HCT116 (cell line): Measurements from ENCODE around the gene INPP5D. TPM values are rescaled to one million over a fixed set of nuclear protein-coding genes. Genes with fewer than 3 reads are reported as not detected.

Source experiments
- ATAC-seq: fragments of 200-7000 bp; cut with Tn5 transposase; 2 replicates; pipeline ENCODE4 v1.9.1; 2020; ENCODE audit warnings: mild to moderate bottlenecking, moderate library complexity
- BruUV-seq: library from RNA; stranded (reverse); fragments of 400-500 nt; replicated peaks from 2 replicates; lab custom pipeline; 2021; lab: Mats Ljungman, UMichigan
- CTCF ChIA-PET: fragments of 300-600 bp; sonication (Branson Sonifier 250); formaldehyde crosslinking; loops from one replicate; lab custom pipeline; 2021; ENCODE audit warnings: antibody characterized with exemption; lab: Charles Lee
- POLR2A ChIA-PET: fragments of 300-600, 350-600 bp; sonication (Branson Sonifier 250); formaldehyde crosslinking; loops from one replicate; lab custom pipeline; 2021; ENCODE audit warnings: antibody characterized with exemption; lab: Charles Lee
- RAD21 ChIA-PET, 2 experiments: fragments of 300-600 bp; sonication (Branson Sonifier 250); formaldehyde crosslinking; loops; one replicate each; lab custom pipeline; 2023; ENCODE audit warnings: low total read pairs in 2 of 2; ENCODE audit not compliant: uncharacterized antibody in 2 of 2, unreplicated experiment in 2 of 2, low non-redundant PET in 1 of 2; lab: Charles Lee
- DNase-seq: peaks from one replicate; pipeline ENCODE4 v3.0.0-alpha.2; 2010; ENCODE audit warnings: low read depth, low spot score
- H2AFZ ChIP-seq: fragments of 200-600 bp; shearing (Covaris generic), sonication (generic); 2 replicates; pipeline ENCODE4 v1.6.1; 2017; ENCODE audit warnings: low read depth, mixed run types, mixed read lengths, antibody characterized with exemption, low read length; ENCODE audit not compliant: poor library complexity, severe bottlenecking
- H3K27ac ChIP-seq: 2 replicates; pipeline ENCODE4 v1.5.1; 2012; ENCODE audit warnings: low read depth, low read length
- H3K27me3 ChIP-seq: fragments of 200-600 bp; sonication (generic); 2 replicates; pipeline ENCODE4 v1.6.1; 2016; ENCODE audit warnings: mixed run types, low read length, mixed read lengths; ENCODE audit not compliant: insufficient read depth
- H3K36me3 ChIP-seq, 2 experiments: fragments of 200-500 bp in 1 of 2; fragments of 200-600 bp in 1 of 2; sonication (Bioruptor generic) in 1 of 2; sonication (generic) in 1 of 2; 2 replicates each; pipeline versions ENCODE4 v1.5.1 to v1.6.1; 2014 to 2016; ENCODE audit warnings: low read length in 2 of 2, inconsistent platforms in 1 of 2, mixed read lengths in 1 of 2, mixed run types in 1 of 2; ENCODE audit not compliant: insufficient read depth in 2 of 2, control insufficient read depth in 1 of 2
- H3K4me1 ChIP-seq, 2 experiments: fragments of 200-600 bp in 1 of 2; sonication (generic) in 1 of 2; 2 replicates each; pipeline versions ENCODE4 v1.5.1 to v1.6.1; 2012 to 2017; ENCODE audit warnings: low read length in 2 of 2, inconsistent platforms in 1 of 2, mild to moderate bottlenecking in 1 of 2, mixed read lengths in 1 of 2, mixed run types in 1 of 2, moderate library complexity in 1 of 2; ENCODE audit not compliant: insufficient read depth in 2 of 2, control insufficient read depth in 1 of 2
- H3K4me2 ChIP-seq: fragments of 200-600 bp; sonication (generic); 2 replicates; pipeline ENCODE4 v1.6.1; 2017; ENCODE audit warnings: mixed run types, low read length, mixed read lengths
- H3K4me3 ChIP-seq, 2 experiments: fragments of 200-600 bp in 1 of 2; sonication (generic) in 1 of 2; replicated peaks in 1 of 2; 2 replicates each; pipeline ENCODE4 v1.5.1; 2011 to 2016; ENCODE audit warnings: low read length in 2 of 2, control low read depth in 1 of 2, low read depth in 1 of 2, mild to moderate bottlenecking in 1 of 2, mixed read lengths in 1 of 2, mixed run types in 1 of 2
- H3K79me2 ChIP-seq: fragments of 200-600 bp; sonication (generic); 2 replicates; pipeline ENCODE4 v1.6.1; 2017; ENCODE audit warnings: mild to moderate bottlenecking, mixed run types, low read length, moderate library complexity, mixed read lengths; ENCODE audit not compliant: insufficient read depth
- H3K9ac ChIP-seq: fragments of 200-600 bp; sonication (generic); 2 replicates; pipeline ENCODE4 v1.6.1; 2016; ENCODE audit warnings: low read length, mixed read lengths
- H3K9me2 ChIP-seq: fragments of 200-600 bp; sonication (generic), shearing (Covaris generic); 2 replicates; pipeline ENCODE4 v1.6.1; 2017; ENCODE audit warnings: mixed run types, mild to moderate bottlenecking, moderate library complexity; ENCODE audit not compliant: insufficient read depth
- H3K9me3 ChIP-seq, 2 experiments: fragments of 200-500 bp in 1 of 2; fragments of 200-600 bp in 1 of 2; sonication (Bioruptor generic) in 1 of 2; sonication (generic) in 1 of 2; 2 replicates each; pipeline ENCODE4 v1.6.1; 2014 to 2017; ENCODE audit warnings: low read length in 2 of 2, mixed read lengths in 2 of 2, inconsistent platforms in 1 of 2, low read depth in 1 of 2, mild to moderate bottlenecking in 1 of 2, mixed run types in 1 of 2, moderate library complexity in 1 of 2; ENCODE audit not compliant: control insufficient read depth in 1 of 2, insufficient read depth in 1 of 2
- H4K20me1 ChIP-seq: fragments of 200-600 bp; sonication (generic), shearing (Covaris generic); 2 replicates; pipeline ENCODE4 v1.6.1; 2017; ENCODE audit warnings: mixed run types, mild to moderate bottlenecking, moderate library complexity; ENCODE audit not compliant: insufficient read depth
- CBX3 ChIP-seq: IDR thresholded peaks from 2 replicates; pipeline ENCODE4 v1.6.1; 2012; ENCODE audit warnings: low read depth
- CTCF ChIP-seq, 3 experiments: fragments of 200-600 bp in 1 of 3; sonication (generic) in 1 of 3; IDR thresholded peaks in 2 of 3; conservative IDR thresholded peaks in 1 of 3; 2 replicates each; pipeline ENCODE4 v1.5.1; 2012 to 2017; ENCODE audit warnings: low read depth in 2 of 3, low read length in 2 of 3, antibody characterized with exemption in 1 of 3, borderline replicate concordance in 1 of 3, control low read depth in 1 of 3, mild to moderate bottlenecking in 1 of 3, mixed read lengths in 1 of 3, mixed run types in 1 of 3, moderate library complexity in 1 of 3; ENCODE audit not compliant: insufficient read depth in 1 of 3
- EGR1 ChIP-seq: IDR thresholded peaks from 2 replicates; pipeline ENCODE4 v1.6.1; 2012; ENCODE audit warnings: low read depth
- EZH2phosphoT487 ChIP-seq: fragments of 200-600 bp; IDR thresholded peaks from 2 replicates; pipeline ENCODE4 v1.6.1; 2018; ENCODE audit warnings: antibody characterized with exemption, borderline replicate concordance
- FOSL1 ChIP-seq: IDR thresholded peaks from 2 replicates; pipeline ENCODE4 v1.6.1; 2012; ENCODE audit warnings: low read depth
- JUND ChIP-seq: IDR thresholded peaks from 2 replicates; pipeline ENCODE4 v1.6.1; 2012
- MAX ChIP-seq: IDR thresholded peaks from 2 replicates; pipeline ENCODE4 v1.6.1; 2012
- POLR2A ChIP-seq: IDR thresholded peaks from 2 replicates; pipeline ENCODE4 v1.7.0; 2011; ENCODE audit warnings: borderline replicate concordance; ENCODE audit not compliant: insufficient read depth, insufficient read length; ENCODE audit errors: extremely low read depth
- POLR2AphosphoS5 ChIP-seq: IDR thresholded peaks from 2 replicates; pipeline ENCODE4 v1.6.1; 2011; ENCODE audit warnings: mild to moderate bottlenecking, low read depth, low read length, moderate library complexity
- SRF ChIP-seq: IDR thresholded peaks from 2 replicates; pipeline ENCODE4 v1.6.1; 2012; ENCODE audit warnings: low read depth
- TCF7L2 ChIP-seq: IDR thresholded peaks from 2 replicates; pipeline ENCODE4 v1.7.0; 2011; ENCODE audit warnings: borderline replicate concordance, inconsistent platforms; ENCODE audit not compliant: insufficient read depth, insufficient read length; ENCODE audit errors: extremely low read depth
- YY1 ChIP-seq: IDR thresholded peaks from 2 replicates; pipeline ENCODE4 v1.6.1; 2011; ENCODE audit warnings: low read length, low read depth, moderate library complexity, mild to moderate bottlenecking; ENCODE audit not compliant: insufficient replicate concordance; ENCODE audit errors: extremely low read depth
- ZFX ChIP-seq: fragments of 450-650 bp; IDR thresholded peaks from 2 replicates; pipeline ENCODE4 v1.6.1; 2017
- ZNF274 ChIP-seq: fragments of 200-500 bp; sonication (Bioruptor generic); IDR thresholded peaks from 2 replicates; pipeline ENCODE4 v1.6.1; 2014; ENCODE audit warnings: mild to moderate bottlenecking, low read depth, low read length, inconsistent platforms
- intact Hi-C: fragments of 100-400 bp; cut with micrococcal nuclease; formaldehyde crosslinking; loops from 2 replicates; pipeline ENCODE4 v1.10.0; 2022
- total RNA-seq: library from RNA; stranded (reverse); gene quantifications from one replicate; pipeline ENCODE4 v1.2.1, GENCODE V29; 2021; ENCODE audit not compliant: unreplicated experiment
- TF ChIP-seq, protein P1 (sequence below): IDR thresholded peaks from 2 replicates; pipeline ENCODE4 v1.6.1; 2011; ENCODE audit warnings: mild to moderate bottlenecking, low read length, moderate library complexity; ENCODE audit not compliant: insufficient replicate concordance; ENCODE audit errors: extremely low read depth
- TF ChIP-seq, protein P2 (sequence below): IDR thresholded peaks from 2 replicates; pipeline ENCODE4 v1.6.1; 2012

INPP5D gene
- total RNA-seq, 1 experiment from 2014 or later: 1.8 TPM

DNA sequence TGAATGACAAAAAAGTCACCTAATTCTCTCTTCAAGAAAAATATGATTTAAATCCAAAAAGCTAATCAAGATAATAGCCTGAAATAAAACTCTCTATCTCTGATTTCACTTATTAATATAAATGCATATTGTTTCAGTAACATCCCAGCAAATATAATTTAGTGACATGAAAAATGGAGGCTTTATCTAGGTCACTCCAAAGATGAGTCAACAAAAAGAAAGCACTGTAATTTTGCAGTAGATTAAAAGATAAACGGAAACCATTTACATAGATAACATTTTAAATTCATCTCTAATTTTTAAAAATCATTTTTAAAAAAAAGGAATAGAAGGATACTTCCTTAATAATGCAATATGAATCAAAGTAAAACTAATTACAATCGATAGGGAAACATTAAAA lies 76.9 kb downstream of the INPP5D start:
- Histone ChIP-seq H4K20me1 (no peaks in the 10 kb centered on the region), H3K4me3 (no peak overlapping the region), H3K27me3 (no peaks in the 10 kb centered on the region), H3K79me2 (no peaks in the 10 kb centered on the region), H3K4me1 (peaks cover 2 to 5% of the 10 kb centered on the region in 2 experiments; a peak in 3 of 4 replicates), H3K4me2 (no peak overlapping the region), H2AFZ (no peak overlapping the region), H3K36me3 (no peaks in the 10 kb centered on the region), H3K9me2 (no peaks in the 10 kb centered on the region; the same call in 1 of the 2 replicates), H3K9me3 (peaks cover 0 to 3% of the 10 kb centered on the region in 2 experiments; a peak in 1 of 4 replicates), H3K9ac (no peak overlapping the region), H3K27ac (no peak overlapping the region)
- no peak for TF ChIP-seq POLR2AphosphoS5
- no peak for TF ChIP-seq EZH2phosphoT487
- no peak for ATAC-seq
- intact Hi-C loops: no loop called here
- DNase-seq: no peak
- POLR2A ChIA-PET: no interaction called here
- CTCF ChIA-PET: interaction anchor here (2.2 kb wide), 1 partner anchor 7 kb away, joined by 11 read pairs; no protein-coding TSS in a partner anchor
- no TSS peak for BruUV-seq
- RAD21 ChIA-PET: no interaction called here

GRCh38 chr2:233140077-233140585 lies 80.0 kb downstream of the INPP5D start:
- no peak overlapping the region for H3K4me3 ChIP-seq
- no peaks in the 10 kb centered on the region; the same call in 1 of the 2 replicates for H3K9me2 ChIP-seq
- H3K9me3 ChIP-seq: peaks cover 0 to 3% of the 10 kb centered on the region in 2 experiments; a peak in 1 of 4 replicates
- no peaks in the 10 kb centered on the region for H4K20me1 ChIP-seq
- H3K79me2 ChIP-seq: no peaks in the 10 kb centered on the region
- H3K36me3 ChIP-seq: no peaks in the 10 kb centered on the region
- H2AFZ ChIP-seq: no peak overlapping the region
- RAD21 ChIA-PET: no interaction called here
- BruUV-seq: no TSS peak
- H3K27me3 ChIP-seq: no peaks in the 10 kb centered on the region
- POLR2A ChIA-PET: no interaction called here
- ATAC-seq: no peak
- no peak overlapping the region for H3K4me2 ChIP-seq
- no peak overlapping the region for H3K9ac ChIP-seq
- intact Hi-C loops: no loop called here
- CTCF ChIA-PET: no interaction called here
- H3K4me1 ChIP-seq: peaks cover 2 to 5% of the 10 kb centered on the region in 2 experiments; a peak in 3 of 4 replicates
- no peak for DNase-seq
- no peak overlapping the region for H3K27ac ChIP-seq
- TF ChIP-seq MAX (no peak), ZNF274 (no peak), EZH2phosphoT487 (no peak), SRF (no peak), POLR2AphosphoS5 (no peak), FOSL1 (no peak), POLR2A (no peak), CTCF (IDR thresholded peaks at IDR 0.05 in 2 of 3, conservative IDR thresholded peaks at IDR 0.05 in 1 of 3; ENCODE audit: borderline replicate concordance in 1 of 3, insufficient read depth in 1 of 3, low read depth in 2 of 3, low read length in 2 of 3) (no peak), CBX3 (no peak), YY1 (no peak), ZFX (no peak), TCF7L2 (no peak), JUND (no peak), EGR1 (no peak)
- TF ChIP-seq, protein P1, sequence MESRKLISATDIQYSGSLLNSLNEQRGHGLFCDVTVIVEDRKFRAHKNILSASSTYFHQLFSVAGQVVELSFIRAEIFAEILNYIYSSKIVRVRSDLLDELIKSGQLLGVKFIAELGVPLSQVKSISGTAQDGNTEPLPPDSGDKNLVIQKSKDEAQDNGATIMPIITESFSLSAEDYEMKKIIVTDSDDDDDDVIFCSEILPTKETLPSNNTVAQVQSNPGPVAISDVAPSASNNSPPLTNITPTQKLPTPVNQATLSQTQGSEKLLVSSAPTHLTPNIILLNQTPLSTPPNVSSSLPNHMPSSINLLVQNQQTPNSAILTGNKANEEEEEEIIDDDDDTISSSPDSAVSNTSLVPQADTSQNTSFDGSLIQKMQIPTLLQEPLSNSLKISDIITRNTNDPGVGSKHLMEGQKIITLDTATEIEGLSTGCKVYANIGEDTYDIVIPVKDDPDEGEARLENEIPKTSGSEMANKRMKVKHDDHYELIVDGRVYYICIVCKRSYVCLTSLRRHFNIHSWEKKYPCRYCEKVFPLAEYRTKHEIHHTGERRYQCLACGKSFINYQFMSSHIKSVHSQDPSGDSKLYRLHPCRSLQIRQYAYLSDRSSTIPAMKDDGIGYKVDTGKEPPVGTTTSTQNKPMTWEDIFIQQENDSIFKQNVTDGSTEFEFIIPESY: no peak
- TF ChIP-seq, protein P2, sequence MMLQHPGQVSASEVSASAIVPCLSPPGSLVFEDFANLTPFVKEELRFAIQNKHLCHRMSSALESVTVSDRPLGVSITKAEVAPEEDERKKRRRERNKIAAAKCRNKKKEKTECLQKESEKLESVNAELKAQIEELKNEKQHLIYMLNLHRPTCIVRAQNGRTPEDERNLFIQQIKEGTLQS: no peak
